GM18499 (cell line): Measurements from ENCODE around the gene CCDC92.

Experiments
- ATAC-seq: cut with Tn5 transposase; IDR thresholded peaks from one replicate; pipeline ENCODE4 v1.9.1; 2021; ENCODE audit warnings: moderate number of reproducible peaks; ENCODE audit not compliant: insufficient read depth, unreplicated experiment

CCDC92 gene

GRCh38 chr12:123982269-123982668 lies 9.6 kb upstream of the CCDC92 start:
- no peak for ATAC-seq

- no peak for ATAC-seq
These were observed 6.9 kb upstream of the CCDC92 start for GRCh38 chr12:123979566-123979965.

GRCh38 chr12:123976227-123976826 lies 3.7 kb upstream of the CCDC92 start:
- ATAC-seq = no peak

GRCh38 chr12:123973552-123974341 lies 1.1 kb upstream of the CCDC92 start:
- peak; percentile 6 for ATAC-seq

- ATAC-seq = no peak
These were observed 718 bp downstream of the CCDC92 start for GRCh38 chr12:123971770-123972456.

GRCh38 chr12:123971449-123971769 lies 1.2 kb downstream of the CCDC92 start:
- ATAC-seq = no peak

- no peak for ATAC-seq
These were observed 5.5 kb downstream of the CCDC92 start for GRCh38 chr12:123967121-123967586.

- no peak for ATAC-seq
These were observed 6.0 kb downstream of the CCDC92 start for GRCh38 chr12:123966596-123966995.

GRCh38 chr12:123965382-123965781 lies 7.2 kb downstream of the CCDC92 start:
- ATAC-seq = no peak

GRCh38 chr12:123963821-123964220 lies 8.8 kb downstream of the CCDC92 start:
- ATAC-seq = no peak

- ATAC-seq = no peak
These were observed 10.1 kb downstream of the CCDC92 start for GRCh38 chr12:123962513-123962912.

GRCh38 chr12:123961585-123962345 lies 10.9 kb downstream of the CCDC92 start:
- ATAC-seq = no peak

GRCh38 chr12:123960856-123961255 lies 11.8 kb downstream of the CCDC92 start:
- ATAC-seq = no peak

GRCh38 chr12:123960029-123960735 lies 12.4 kb downstream of the CCDC92 start:
- ATAC-seq = no peak

GRCh38 chr12:123958876-123959275 lies 13.8 kb downstream of the CCDC92 start:
- no peak for ATAC-seq

GRCh38 chr12:123958462-123958861 lies 14.2 kb downstream of the CCDC92 start:
- ATAC-seq = no peak

GRCh38 chr12:123957196-123957595 lies 15.4 kb downstream of the CCDC92 start:
- no peak for ATAC-seq

- ATAC-seq = no peak
These were observed 16.4 kb downstream of the CCDC92 start for GRCh38 chr12:123956249-123956648.

- no peak for ATAC-seq
These were observed 17.8 kb downstream of the CCDC92 start for GRCh38 chr12:123954647-123955350.
